ENCODE data around the gene GSTO2. TPM values are rescaled to one million over a fixed set of nuclear protein-coding genes. Genes with fewer than 3 reads are reported as not detected.

Gene GSTO2
- total and polyA plus RNA-seq, 2 of the 13 experiments (the other 11 are each of a cell fraction or from before 2014, with no cell fraction given): 2.1 to 7.9 TPM

- TF ChIP-seq ZIK1 (CRISPR knock-in tag; IDR thresholded peaks at IDR 0.05; ENCODE audit: borderline replicate concordance, low read depth) (no peak), SRY (CRISPR knock-in tag; IDR thresholded peaks at IDR 0.05) (no peak), MLX (CRISPR knock-in tag; IDR thresholded peaks at IDR 0.05) (no peak), ZNF484 (CRISPR knock-in tag; IDR thresholded peaks at IDR 0.05; ENCODE audit: borderline replicate concordance, low read depth) (no peak), TFDP2 (CRISPR knock-in tag; IDR thresholded peaks at IDR 0.05) (no peak)
These were observed 55.3 kb downstream of the GSTO2 start (continued) for GRCh38 chr10:104324221-104324686.

GRCh38 chr10:104324931-104325330 lies 55.9 kb downstream of the GSTO2 start:
- no peak overlapping the region for H2AFZ ChIP-seq (ENCODE audit: low read length)
- H3K4me1 ChIP-seq (ENCODE audit: insufficient read depth, low read length): peaks cover 30% of the 10 kb centered on the region
- no peak for ATAC-seq
- no peak for FAIRE-seq
- 95% methylated on average over 10 of the region's 10 CpGs for WGBS (ENCODE audit: low lambda C conversion rate)
- no peak overlapping the region for H3K4me2 ChIP-seq (ENCODE audit: low read depth, low read length)
- POLR2A ChIA-PET: no interaction called here
- in situ Hi-C loops (cut with HindIII; ENCODE audit: extremely low pct_ligation_motif_present, low pct_unique_long_range_greater_than_20kb): no loop called here
- no peak for DNase-seq (ENCODE audit: low spot score)
- H4K20me1 ChIP-seq (ENCODE audit: insufficient read depth, low read length): no peaks in the 10 kb centered on the region
- CTCF ChIA-PET (ENCODE audit: low intra/inter-chr PET ratio, low total read pairs): no interaction called here
- H3K27me3 ChIP-seq (ENCODE audit: control insufficient read depth in 1 of 2, insufficient read depth in 2 of 2, low read length in 2 of 2): no peaks in the 10 kb centered on the region
- intact Hi-C loops (cut with micrococcal nuclease; ENCODE audit: unreplicated experiment): no loop called here
- no peak overlapping the region for H3K27ac ChIP-seq (ENCODE audit: extremely low read length, insufficient read depth, low read length)
- H3K4me3 ChIP-seq (replicated peaks in 1 of 3; ENCODE audit: insufficient read depth in 1 of 3, low read depth in 2 of 3, low read length in 3 of 3): no peak overlapping the region
- H3K9ac ChIP-seq (ENCODE audit: insufficient read depth, low read depth, low read length): no peak overlapping the region
- no peaks in the 10 kb centered on the region for H3K36me3 ChIP-seq (replicated peaks in 1 of 2; ENCODE audit: control insufficient read depth in 1 of 2, insufficient read depth in 2 of 2, low read length in 2 of 2)
- BruUV-seq (replicated peaks): no TSS peak
- H3K9me3 ChIP-seq (ENCODE audit: low read length): no peaks in the 10 kb centered on the region
- no peaks in the 10 kb centered on the region for H3K79me2 ChIP-seq (ENCODE audit: insufficient read depth, low read length)
- TF ChIP-seq GMEB2 (CRISPR knock-in tag; IDR thresholded peaks at IDR 0.05; ENCODE audit: low read depth) (no peak), ZNF724P (CRISPR knock-in tag; IDR thresholded peaks at IDR 0.05; ENCODE audit: borderline replicate concordance) (no peak), MYC (CRISPR knock-in tag; IDR thresholded peaks at IDR 0.05; ENCODE audit: borderline replicate concordance) (no peak), ZNF180 (CRISPR knock-in tag; IDR thresholded peaks at IDR 0.05; ENCODE audit: borderline replicate concordance, low read depth) (no peak), ZNF740 (CRISPR knock-in tag; IDR thresholded peaks at IDR 0.05) (no peak), MYPOP (CRISPR knock-in tag; IDR thresholded peaks at IDR 0.05) (no peak), ZBTB25 (CRISPR knock-in tag; IDR thresholded peaks at IDR 0.05) (no peak), ASH2L (IDR thresholded peaks at IDR 0.05; ENCODE audit: insufficient read length, low read depth, low read length) (no peak), ZNF282 (IDR thresholded peaks at IDR 0.05; ENCODE audit: partially characterized antibody) (no peak), ZNF230 (CRISPR knock-in tag; IDR thresholded peaks at IDR 0.05) (no peak), ZNF800 (CRISPR knock-in tag; IDR thresholded peaks at IDR 0.05) (no peak)

All from HepG2 (cell line).